Breast epithelium (tissue), 4 donors: ENCODE data around the gene ZSCAN1. TPM values are rescaled to one million over a fixed set of nuclear protein-coding genes. Genes with fewer than 3 reads are reported as not detected.

Experiments
- DNase-seq, 2 donors: peaks; one replicate each; pipeline ENCODE4 v3.0.0-alpha.2; 2019; ENCODE audit warnings: low spot score in 2 of 2
- H3K27ac ChIP-seq, 2 donors: fragments of 200-600 bp; sonication (generic) in 1 of 2; one replicate each; pipeline ENCODE4 v1.5.1; 2016 to 2019; ENCODE audit warnings: mild to moderate bottlenecking in 1 of 2
- H3K27me3 ChIP-seq, 2 donors: fragments of 200-600 bp; sonication (generic) in 1 of 2; one replicate each; pipeline versions ENCODE4 v1.5.1 to v1.6.0; 2017 to 2019; ENCODE audit warnings: control low read depth in 1 of 2, mild to moderate bottlenecking in 1 of 2
- H3K36me3 ChIP-seq: fragments of 200-600 bp; one replicate; pipeline ENCODE4 v1.5.1; 2019
- H3K4me1 ChIP-seq, 2 donors: fragments of 200-600 bp; sonication (generic); one replicate each; pipeline ENCODE4 v1.5.1; 2016 to 2019; ENCODE audit warnings: control low read depth in 1 of 2
- H3K4me3 ChIP-seq, 3 donors: fragments of 200-600 bp; sonication (generic); 1 replicate in 2 of 3; 2 replicates in 1 of 3; pipeline ENCODE4 v1.5.1; 2016 to 2019; ENCODE audit warnings: mild to moderate bottlenecking in 3 of 3, moderate library complexity in 2 of 3
- H3K9me3 ChIP-seq, 2 donors: fragments of 200-600 bp; sonication (generic) in 1 of 2; one replicate each; pipeline ENCODE4 v1.5.1; 2016 to 2019; ENCODE audit warnings: control low read depth in 1 of 2
- POLR2A ChIP-seq: fragments of 450-650 bp; IDR thresholded peaks from one replicate; pipeline ENCODE4 v1.6.1; 2016; ENCODE audit warnings: antibody characterized with exemption, mild to moderate bottlenecking, moderate library complexity
- POLR2AphosphoS5 ChIP-seq, 3 donors: sonication (generic); formaldehyde crosslinking; IDR thresholded peaks; one replicate each; pipeline ENCODE4 v1.6.1; 2017; ENCODE audit warnings: antibody characterized with exemption in 3 of 3
- intact Hi-C: fragments of 100-400 bp; cut with DNase I; formaldehyde crosslinking; loops from one replicate; pipeline ENCODE4 v1.15.1; 2023; ENCODE audit warnings: low total_unique reads
- total RNA-seq, 3 donors: library from RNA; depleted of rRNA; stranded (reverse); fragments of >200 nt; gene quantifications; one replicate each; pipeline ENCODE4 v1.1.0, GENCODE V29; 2016
- TF ChIP-seq, protein P1 (sequence below), 3 donors: fragments of 450-650 bp; IDR thresholded peaks; one replicate each; pipeline ENCODE4 v1.5.1; 2016 to 2017; ENCODE audit warnings: antibody characterized with exemption in 3 of 3, mild to moderate bottlenecking in 3 of 3, moderate library complexity in 3 of 3

Gene ZSCAN1
- total RNA-seq, 3 donors from 2014 or later: 1.3 TPM; not detected in 2

DNA sequence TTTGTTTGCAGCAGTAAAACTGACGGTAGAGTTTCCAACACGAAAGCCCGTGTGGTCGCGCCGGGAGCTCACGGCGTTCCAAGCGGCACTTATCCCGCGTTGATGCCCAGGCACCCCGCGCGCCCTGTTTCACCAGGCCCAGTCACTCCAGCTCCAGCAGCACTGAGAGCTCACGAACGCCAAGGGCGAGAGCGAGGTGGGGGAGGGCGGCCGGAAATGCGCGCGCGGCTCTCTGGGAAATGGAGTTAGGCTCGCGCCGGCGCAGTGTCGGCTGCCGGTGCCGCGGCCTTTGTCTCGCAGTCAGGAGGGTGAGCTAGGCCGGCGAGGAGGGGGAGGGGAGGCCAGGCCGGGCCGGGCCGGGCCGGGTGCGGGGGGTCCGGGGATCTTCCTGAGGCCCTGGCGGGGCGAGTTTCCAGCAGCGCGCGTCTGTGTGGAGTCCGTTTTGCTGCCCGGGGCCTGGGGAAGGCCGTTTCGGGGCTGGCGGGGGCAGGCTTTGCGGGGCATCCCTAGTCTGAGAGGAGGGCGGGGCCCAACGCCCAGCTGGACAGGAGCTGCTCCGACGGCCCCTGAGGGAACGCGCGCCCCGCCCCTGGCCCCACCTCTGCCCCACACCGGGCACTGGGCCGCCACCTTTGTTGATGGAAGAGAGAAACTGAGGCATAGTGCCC is 25.3 kb downstream of the ZSCAN1 start, which contains the start of gene ZNF135:
ZNF135 (plus strand) TSS at position 280 of the 668 bp plus-strand sequence. CDS start 721 bp downstream, outside the sequence.
- Histone ChIP-seq H3K9me3 (peaks cover 26 to 37% of the 10 kb centered on the region in 2 donors), H3K27ac (peak within 1 kb of the TSS; percentile 96 to 99)
- intact Hi-C loops: no loop called here

DNA sequence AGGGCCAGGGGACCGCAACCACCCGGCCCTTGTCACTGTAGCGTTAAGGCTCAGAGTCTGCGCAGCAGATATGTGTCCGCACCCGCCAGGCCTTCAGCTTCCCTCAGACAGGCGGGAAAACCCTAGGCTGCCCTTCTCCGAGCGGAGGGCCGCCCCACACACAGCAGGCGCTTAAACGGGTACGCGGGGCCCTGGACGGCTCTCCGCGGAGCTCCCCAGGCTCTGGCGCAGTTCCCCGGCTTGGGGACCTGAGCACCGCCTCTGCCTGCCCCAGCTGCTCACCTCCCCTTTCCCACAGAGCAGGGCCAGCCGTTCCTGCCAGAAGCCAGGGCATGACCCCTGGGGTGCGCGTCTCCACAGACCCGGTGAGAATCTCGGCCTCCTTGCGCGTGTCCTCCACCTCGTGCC is 25.9 kb downstream of the ZSCAN1 start:
- intact Hi-C loops: no loop called here
- no peaks in the 10 kb centered on the region for H3K36me3 ChIP-seq
- TF ChIP-seq POLR2A (no peak), POLR2AphosphoS5 (IDR thresholded peaks at IDR 0.05) (no peak)
- TF ChIP-seq, protein P1, sequence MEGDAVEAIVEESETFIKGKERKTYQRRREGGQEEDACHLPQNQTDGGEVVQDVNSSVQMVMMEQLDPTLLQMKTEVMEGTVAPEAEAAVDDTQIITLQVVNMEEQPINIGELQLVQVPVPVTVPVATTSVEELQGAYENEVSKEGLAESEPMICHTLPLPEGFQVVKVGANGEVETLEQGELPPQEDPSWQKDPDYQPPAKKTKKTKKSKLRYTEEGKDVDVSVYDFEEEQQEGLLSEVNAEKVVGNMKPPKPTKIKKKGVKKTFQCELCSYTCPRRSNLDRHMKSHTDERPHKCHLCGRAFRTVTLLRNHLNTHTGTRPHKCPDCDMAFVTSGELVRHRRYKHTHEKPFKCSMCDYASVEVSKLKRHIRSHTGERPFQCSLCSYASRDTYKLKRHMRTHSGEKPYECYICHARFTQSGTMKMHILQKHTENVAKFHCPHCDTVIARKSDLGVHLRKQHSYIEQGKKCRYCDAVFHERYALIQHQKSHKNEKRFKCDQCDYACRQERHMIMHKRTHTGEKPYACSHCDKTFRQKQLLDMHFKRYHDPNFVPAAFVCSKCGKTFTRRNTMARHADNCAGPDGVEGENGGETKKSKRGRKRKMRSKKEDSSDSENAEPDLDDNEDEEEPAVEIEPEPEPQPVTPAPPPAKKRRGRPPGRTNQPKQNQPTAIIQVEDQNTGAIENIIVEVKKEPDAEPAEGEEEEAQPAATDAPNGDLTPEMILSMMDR (IDR thresholded peaks at IDR 0.05): no peak
- no peaks in the 10 kb centered on the region for H3K4me1 ChIP-seq
- peak overlapping the region; percentile 47 to 94 (median 70) for H3K4me3 ChIP-seq
- peak overlapping the region; percentile 96 to 99 for H3K27ac ChIP-seq
- no peaks in the 10 kb centered on the region for H3K27me3 ChIP-seq
- no peak for DNase-seq
- H3K9me3 ChIP-seq: peaks cover 31 to 37% of the 10 kb centered on the region in 2 donors

More for the DNA sequence above, 25.3 kb downstream of the ZSCAN1 start, which contains the start of gene ZNF135:
- TF ChIP-seq POLR2A: peak; percentile 25
- TF ChIP-seq, protein P1 (IDR thresholded peaks at IDR 0.05): no peak
- peak; percentile 12 to 79 (median 43) for TF ChIP-seq POLR2AphosphoS5 (IDR thresholded peaks at IDR 0.05)
- Histone ChIP-seq H3K4me3 (peak within 1 kb of the TSS; percentile 47 to 94 (median 70)), H3K4me1 (no peaks in the 10 kb centered on the region), H3K36me3 (no peaks in the 10 kb centered on the region), H3K27me3 (no peaks in the 10 kb centered on the region)
- peak; percentile 87 to 94 for DNase-seq

DNA sequence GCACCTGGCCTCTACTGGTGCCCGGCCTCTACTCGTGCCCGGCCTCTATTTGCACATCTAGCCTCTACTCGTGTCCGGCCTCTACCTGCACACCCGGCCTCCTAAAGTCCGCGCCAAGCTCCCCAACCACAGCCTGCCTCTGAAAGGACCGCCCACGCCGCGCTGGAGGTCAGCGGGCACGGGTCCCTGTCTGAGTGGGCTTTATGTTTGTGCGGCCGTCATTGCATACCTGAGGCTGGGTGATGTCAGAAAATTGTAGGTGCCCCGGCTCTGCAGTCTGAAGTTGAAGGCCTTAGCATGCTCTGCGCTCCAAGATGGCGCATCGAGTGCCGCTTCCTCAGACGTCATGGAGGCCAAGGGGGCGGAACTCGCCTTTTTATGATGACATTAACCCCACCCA is 26.4 kb downstream of the ZSCAN1 start:
- DNase-seq: no peak
- H3K4me1 ChIP-seq: no peaks in the 10 kb centered on the region
- peaks cover 35 to 37% of the 10 kb centered on the region in 2 donors for H3K9me3 ChIP-seq
- peak overlapping the region in 2 of 3 donors; percentile 70 to 94 for H3K4me3 ChIP-seq
- H3K27ac ChIP-seq: no peak overlapping the region
- H3K36me3 ChIP-seq: no peaks in the 10 kb centered on the region
- intact Hi-C loops: no loop called here
- no peaks in the 10 kb centered on the region for H3K27me3 ChIP-seq
- TF ChIP-seq POLR2A (no peak), POLR2AphosphoS5 (IDR thresholded peaks at IDR 0.05) (no peak)
- TF ChIP-seq, protein P1 (IDR thresholded peaks at IDR 0.05): no peak

DNA sequence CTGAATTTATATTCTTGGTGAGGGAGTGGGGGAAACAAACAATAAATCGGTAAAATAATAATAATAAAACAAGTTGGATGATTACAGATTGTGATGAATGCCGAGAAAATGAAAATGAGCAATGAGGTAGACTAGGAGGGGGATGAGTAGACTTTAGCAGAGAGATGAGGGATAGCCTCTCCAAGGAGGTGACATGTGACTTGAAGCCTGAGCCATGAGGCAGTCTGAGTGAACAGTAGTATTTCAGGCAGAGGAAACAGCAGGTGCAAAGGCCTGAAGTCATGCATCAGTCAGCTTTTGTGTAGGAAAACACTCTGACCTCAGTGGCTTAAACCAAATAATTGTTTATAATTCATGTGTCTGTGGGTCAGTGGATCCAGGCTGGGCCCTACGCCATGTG is 29.9 kb downstream of the ZSCAN1 start:
- H3K4me3 ChIP-seq: no peak overlapping the region
- intact Hi-C loops: no loop called here
- no peaks in the 10 kb centered on the region for H3K4me1 ChIP-seq
- DNase-seq: no peak
- TF ChIP-seq, protein P1 (IDR thresholded peaks at IDR 0.05): no peak
- TF ChIP-seq POLR2AphosphoS5 (IDR thresholded peaks at IDR 0.05): no peak
- TF ChIP-seq POLR2A: no peak
- no peak overlapping the region for H3K27ac ChIP-seq
- H3K36me3 ChIP-seq: peaks cover 5% of the 10 kb centered on the region
- H3K27me3 ChIP-seq: no peaks in the 10 kb centered on the region
- H3K9me3 ChIP-seq: peaks cover 69 to 72% of the 10 kb centered on the region in 2 donors

DNA sequence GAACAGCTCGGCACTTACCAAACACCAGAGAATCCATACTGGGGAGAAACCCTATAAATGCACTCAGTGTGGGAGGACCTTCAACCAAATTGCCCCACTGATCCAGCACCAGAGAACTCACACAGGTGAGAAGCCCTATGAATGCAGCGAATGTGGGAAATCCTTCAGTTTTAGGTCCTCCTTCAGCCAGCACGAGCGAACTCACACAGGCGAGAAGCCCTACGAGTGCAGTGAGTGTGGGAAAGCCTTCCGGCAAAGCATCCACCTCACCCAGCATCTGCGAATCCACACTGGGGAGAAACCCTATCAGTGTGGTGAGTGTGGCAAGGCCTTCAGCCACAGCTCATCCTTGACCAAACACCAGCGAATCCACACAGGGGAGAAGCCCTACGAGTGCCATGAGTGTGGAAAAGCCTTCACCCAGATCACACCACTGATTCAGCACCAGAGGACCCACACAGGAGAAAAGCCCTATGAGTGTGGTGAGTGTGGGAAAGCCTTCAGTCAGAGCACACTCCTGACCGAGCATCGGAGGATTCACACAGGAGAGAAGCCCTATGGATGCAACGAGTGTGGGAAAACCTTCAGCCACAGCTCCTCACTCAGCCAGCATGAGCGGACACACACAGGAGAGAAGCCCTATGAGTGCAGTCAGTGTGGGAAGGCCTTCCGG is 33.6 kb downstream of the ZSCAN1 start:
- TF ChIP-seq, protein P1 (IDR thresholded peaks at IDR 0.05): no peak
- no peak for TF ChIP-seq POLR2A
- TF ChIP-seq POLR2AphosphoS5 (IDR thresholded peaks at IDR 0.05): no peak
- Histone ChIP-seq H3K4me1 (no peaks in the 10 kb centered on the region), H3K27me3 (no peaks in the 10 kb centered on the region), H3K9me3 (peaks cover 79 to 99% of the 10 kb centered on the region in 2 donors), H3K36me3 (peaks cover 5% of the 10 kb centered on the region), H3K4me3 (peak overlapping the region in 1 of 3 donors; percentile 25), H3K27ac (no peak overlapping the region)
- DNase-seq: no peak
- intact Hi-C loops: no loop called here
